Dedifferentiated amniotic fluid mesenchymal stem cell (primary cell): ENCODE data around the gene TMEM239.
A peak's percentile ranks its signal among the peaks of the same experiment; 100 is the strongest.
"Not testable (repeated sequence)": the region's sequence is repeated elsewhere in the genome, so short reads cannot be mapped to it uniquely, and the experiment has no call there.

Experiments
- DNase-seq: peaks from one replicate; pipeline ENCODE4 v3.0.0-alpha.2; 2016; ENCODE audit errors: extremely low spot score

Gene TMEM239

DNA sequence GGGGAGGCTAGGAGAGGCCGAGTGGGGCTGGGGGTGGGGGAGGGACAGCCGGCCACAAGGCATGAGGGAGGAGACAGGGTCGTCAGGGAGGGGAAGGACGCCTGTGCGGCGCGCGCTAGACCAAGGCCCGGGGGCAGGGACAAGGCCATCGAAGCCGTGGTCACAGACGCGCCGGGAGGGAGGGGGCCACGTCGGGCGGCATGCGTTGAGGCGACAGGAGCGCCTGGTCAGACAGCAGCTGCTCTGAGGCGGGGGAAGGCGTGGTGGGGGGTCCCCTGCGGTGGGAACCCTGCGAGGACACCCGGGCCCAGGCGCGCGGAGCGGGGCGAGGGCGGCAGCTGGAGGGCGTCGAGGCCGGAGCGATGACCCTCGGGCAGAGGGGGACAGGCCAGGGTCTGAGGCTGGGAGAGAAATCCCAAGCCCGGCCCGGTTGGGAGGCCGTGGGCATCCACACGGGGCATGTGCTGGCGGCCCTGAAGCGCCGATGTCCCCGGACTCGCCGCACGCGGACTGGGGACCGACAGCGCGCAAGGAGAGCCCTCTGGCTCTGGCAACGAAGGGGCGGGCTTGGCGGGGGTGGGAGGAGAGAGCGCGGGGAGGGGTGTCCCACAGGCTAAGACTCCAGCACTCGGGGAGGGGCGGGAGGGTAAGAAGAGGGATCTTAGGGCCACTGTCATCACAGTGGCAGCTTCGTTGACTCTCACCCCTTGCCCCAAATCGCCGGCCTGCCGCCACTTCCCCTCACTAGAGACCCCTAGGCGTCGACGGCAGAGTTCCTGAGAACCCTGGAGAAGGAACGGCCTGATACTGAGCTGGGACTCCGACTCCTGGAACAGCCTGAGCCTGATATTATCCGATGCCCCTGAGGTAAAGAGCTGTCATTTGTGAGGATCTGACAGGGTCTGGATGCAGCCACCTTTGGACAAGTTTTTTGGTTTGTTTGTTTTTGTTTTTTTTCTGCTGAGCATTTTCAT is 5.0 kb downstream of the TMEM239 start:
- DNase-seq, result no peak

DNA sequence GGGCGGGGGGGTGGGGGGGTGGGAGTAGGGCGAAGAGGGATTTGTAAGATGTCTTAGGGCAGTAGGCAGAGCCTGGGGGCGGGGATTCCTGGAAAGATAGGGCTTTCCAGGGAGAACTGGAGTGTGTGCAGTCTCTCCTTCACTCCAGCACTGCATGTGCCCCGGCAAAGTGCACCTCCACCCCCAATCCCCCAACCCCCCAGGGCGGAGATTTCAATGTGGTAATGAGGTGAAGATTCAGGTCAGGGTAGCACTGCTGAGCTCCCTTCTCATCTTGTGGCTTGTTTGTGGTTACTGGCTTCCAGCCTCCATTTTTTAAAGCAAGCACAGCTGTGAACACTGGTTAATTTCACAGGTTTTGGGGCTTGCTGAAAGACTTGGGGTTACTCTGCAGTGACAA is 5.9 kb downstream of the TMEM239 start:
- DNase-seq, result no peak

DNA sequence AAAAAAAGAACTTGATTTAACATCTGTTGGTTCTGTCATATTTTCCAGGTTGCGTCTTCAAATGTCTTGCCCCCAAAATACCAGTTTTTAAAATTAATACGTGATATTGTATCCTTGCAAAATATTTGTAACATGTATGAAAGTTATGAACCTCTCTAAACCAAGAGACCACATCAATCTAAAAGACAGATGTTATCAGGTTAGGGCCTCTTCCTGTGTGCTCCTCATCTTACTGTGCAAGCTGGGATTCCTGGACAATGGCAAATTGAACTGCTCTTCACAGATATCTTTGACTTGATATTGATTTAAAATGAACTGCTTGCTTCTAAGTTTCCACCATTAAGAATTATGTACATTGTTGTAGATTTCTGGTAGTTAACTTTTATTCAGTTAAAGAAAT is 9.6 kb downstream of the TMEM239 start:
- no peak for DNase-seq

DNA sequence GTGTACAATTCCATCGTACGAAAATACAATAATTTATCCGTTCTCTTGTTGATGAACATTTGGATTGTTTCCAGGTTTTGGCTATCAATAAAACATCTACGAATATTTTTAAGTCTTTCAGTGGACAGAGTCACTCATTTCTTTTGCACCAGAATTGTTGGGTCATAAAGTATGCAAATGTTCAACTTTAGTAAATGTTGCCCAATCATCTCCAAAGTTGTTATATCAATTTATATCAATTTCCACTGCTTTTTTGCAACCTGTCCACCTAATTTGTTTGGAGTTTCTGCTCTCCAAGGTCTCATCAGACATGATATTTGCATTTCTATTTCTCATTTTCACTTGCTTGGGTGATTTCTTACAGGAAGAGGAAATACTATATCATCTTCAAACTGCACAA is 10.5 kb downstream of the TMEM239 start:
- no peak for DNase-seq

DNA sequence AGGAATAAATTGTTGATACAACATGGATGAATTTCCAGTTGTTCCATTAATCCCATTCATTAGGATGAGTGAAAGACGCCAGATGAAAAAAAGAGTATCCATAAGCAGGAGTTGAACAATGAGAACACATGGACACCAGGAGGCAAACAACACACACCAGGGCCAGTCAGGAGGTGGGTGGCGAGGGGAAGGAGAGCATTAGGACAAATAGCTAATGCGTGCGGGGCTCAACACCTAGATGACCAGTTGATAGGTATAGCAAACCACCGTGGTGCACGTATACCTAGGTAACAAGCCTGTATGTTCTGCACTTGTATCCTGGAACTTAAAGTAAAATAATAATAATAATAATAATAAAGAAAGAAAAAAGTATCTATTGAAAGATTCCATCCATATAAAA is 13.2 kb downstream of the TMEM239 start:
- no peak for DNase-seq

DNA sequence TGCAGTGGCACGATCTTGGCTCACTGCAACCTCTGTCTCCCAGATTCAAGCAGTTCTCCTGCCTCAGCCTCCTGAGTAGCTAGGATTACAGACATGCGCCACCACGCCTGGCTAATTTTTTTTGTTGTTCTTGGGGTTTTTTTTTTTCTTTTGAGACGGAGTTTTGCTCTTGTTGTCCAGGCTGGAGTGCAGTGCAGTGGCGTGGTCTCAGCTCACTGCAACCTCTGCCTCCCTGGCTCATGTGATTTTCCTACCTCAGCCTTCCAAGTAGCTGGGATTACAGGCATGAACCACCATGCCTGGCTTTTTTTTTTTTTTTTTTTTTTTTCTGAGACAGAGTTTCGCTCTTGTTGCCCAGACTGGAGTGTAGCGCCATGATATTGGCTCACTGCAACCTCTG is 15.0 kb downstream of the TMEM239 start:
- not testable (repeated sequence) for DNase-seq

DNA sequence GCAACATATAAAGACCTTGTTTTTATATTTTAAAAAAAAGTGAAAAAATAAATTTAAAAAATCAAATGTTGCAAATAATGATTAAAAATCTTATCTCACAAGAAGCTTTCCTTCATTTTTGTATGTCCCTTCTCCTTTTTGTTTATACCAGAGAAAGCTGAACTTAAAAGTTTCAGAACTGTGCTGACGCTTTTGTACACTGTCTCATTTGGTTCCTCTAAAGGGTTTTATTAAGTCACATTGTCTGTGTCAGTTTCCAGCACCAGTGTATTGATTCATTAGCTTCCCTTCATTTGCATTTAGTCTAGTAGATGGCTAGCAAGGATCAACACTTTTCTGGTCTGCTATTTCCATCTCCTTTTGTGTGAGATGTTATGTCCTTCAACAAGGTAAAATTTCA is 17.6 kb downstream of the TMEM239 start:
- no peak for DNase-seq

DNA sequence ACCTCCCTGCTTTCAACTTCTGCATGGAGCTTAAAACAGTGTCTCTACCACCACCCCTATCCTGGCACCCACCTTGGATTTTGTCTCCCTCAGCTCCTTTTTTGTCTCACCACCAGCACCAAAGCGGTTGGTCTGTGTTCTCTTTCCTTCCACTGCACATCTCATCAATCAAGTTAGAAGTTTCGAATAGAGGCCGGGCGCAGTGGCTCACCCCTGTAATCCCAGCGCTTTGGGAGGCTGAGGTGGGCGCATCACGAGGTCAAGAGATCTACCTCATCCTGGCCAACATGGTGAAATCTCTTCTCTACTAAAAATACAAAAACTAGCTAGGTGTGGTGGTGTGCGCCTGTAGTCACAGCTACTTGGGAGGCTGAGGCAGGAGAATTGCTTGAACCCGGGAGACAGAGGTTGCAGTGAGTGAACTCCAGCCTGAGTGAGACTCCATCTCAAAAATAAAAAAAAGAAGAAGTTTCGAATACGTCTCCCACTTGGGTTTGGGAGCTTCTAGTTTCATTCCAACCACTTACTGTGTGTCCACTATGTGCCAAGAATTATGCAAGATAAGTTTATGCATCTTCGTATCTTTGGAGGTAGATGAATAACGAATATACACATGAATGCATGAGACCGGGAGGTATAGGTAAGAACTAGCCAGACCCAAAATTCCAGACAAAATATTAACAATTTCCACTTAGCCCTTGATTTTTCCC is 18.4 kb downstream of the TMEM239 start:
- DNase-seq, result no peak

DNA sequence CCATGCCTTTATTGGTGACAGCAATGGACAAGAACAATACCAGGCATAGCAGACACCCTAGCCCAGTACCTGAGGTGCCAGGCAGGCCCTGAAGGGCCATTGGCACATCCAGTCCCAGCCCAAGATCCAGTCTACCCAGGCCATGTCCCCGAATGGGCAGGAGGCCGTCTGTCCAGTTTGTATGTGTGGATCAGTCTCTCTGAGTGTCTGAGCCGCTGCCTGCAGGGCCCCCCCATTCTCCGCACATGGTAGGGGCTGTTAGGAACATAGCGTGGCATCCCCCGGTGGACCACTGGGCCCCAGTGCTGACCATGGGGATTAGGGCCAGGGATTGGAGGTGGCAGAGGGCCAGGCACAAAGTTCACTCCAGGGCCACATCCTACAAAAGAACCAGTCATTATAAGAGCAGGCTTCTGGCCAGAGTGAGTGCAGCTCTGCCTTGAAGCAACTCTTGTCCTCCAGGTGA is 19.2 kb downstream of the TMEM239 start:
- no peak for DNase-seq

DNA sequence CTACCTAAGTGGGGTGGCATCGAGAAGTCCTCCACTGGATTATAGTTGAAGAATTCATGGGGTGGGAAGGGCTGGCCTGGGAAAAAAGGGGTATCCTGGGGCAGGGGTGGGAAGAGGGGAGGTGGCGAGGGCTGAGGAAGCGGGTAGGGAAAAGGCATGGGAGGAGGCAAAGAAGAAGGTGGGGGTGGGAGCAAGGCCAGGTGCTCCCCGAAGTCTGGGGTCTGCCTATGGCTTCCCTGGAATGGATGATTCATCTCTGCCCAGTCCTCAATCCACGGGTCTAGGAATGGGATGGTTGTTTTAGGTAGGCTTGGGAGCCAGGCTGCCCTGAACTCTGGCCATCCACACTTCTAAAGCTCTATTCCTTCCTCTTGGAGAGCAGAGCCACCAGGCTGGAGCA is 19.9 kb downstream of the TMEM239 start:
- DNase-seq, result no peak

DNA sequence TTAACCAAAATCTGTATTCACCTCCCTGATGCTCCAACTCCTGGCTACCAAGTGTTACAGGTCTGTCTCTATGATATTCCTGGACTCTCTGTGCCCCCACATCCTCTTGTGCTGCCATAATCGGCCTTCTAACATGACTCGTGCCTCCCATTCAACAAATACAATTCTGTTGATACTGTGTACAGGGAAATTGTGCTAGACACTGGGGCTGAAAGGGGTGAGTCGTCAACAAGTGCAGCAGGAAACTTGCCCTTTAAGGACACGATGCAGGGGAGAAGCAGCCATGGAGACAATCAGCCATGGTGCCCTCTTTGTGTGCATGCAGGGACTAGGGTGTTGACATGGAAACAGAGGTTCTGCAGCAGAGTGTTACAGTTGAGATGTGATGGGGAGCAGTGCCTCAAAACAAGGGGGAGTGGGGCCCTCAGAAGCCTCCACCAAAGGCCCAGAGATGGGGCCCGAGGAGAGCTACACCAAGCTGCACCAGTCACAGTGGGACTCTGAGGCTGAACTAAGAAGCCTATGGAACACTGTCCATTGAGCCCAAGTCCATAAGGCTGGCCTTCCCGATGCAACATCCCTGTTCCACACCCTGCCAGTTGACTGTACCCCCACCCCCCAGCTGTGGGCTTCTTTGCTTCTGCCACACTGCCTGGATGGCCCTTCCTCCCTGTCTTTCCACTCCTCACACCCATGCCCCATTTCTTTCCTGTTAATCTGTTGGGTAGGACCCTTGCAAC is 21.2 kb downstream of the TMEM239 start:
- DNase-seq, result no peak

DNA sequence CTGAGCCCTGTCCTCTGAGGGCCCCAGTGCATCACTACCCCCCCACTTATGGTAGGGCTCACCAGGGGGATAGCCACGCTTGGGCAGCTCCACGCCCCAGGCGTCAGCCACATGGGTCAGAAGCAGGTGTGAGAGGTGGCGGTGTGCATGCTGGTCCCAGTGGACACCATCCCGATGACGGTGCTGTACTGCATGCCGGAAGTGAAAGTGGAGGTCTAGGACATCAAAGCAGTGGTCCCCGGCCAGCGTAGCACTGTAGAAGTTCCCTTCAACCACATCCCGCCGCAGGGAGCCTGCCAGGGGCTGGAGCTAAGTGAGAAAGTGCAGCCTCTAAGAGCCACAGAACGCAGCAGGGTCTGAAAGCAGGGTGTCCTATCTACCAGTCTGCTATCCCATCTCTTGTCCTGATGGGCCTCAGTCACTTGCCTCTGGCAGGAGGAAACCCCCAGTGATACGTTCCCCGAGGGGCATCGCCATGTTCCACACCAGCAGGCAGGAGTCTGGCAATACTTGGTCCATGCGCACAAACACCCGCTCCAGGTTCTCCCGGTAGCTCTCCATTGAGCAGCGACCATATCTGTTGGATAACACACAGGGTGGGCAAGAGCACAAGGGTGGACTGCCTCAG is 22.1 kb downstream of the TMEM239 start:
- no peak for DNase-seq

DNA sequence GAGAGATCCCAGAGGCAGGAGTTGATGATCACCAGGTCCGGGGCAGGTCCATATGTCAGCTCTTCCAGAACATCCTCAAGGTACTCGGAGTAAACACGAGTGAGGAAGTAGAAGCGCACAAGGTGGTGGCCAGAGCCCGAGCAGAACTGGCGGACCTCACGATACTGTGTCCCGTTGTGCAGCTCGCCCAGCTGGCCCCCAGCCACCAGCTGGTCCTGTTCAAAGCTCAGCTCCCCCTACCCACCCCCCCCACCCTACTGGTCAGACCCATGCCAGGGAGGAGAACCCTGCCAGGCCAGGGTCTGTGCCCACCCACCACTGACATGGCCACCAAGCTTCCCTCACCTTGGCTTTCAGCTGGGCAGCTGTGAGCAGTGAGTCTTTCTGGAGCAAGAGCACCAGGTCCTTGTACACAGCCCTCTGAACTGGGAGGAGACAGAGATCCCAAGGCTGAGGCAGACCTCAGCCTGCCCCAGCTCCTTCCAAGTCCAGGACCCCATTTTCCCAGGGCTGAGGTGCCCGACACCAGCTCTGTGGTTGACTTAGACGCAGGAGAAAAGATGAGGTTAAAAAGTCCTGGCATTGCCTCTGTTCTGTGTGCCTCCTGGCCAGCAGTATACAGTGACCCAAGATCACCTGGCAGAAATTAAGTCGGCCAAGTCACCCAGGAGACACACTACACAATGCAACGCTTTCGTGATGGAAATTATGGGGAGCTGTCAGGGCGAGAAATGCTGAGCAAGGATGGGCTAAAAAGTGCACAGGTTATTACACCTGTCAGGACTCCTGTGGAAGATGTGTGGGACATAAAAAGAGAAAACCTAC is 22.9 kb downstream of the TMEM239 start:
- DNase-seq, result no peak

DNA sequence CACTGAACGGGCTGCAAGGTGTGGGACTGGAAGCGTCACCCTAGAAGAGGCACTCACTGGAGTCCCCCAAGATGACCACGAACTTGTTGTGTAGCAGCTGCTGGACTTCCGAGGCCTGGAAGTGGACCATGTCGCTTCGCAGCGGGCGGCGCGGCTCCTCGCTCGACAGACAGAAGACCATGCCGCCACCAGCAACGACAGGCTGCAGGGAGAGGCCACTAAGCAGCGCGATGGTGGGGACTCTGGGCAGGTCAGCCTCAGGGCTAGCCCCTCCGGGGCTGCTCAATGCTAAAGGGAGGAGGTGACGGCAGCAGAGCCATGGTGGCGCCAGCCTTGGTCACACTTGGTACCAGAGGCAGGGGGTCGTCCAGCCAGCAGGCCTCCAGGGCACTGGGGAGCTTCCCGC is 23.6 kb downstream of the TMEM239 start:
- no peak for DNase-seq

DNA sequence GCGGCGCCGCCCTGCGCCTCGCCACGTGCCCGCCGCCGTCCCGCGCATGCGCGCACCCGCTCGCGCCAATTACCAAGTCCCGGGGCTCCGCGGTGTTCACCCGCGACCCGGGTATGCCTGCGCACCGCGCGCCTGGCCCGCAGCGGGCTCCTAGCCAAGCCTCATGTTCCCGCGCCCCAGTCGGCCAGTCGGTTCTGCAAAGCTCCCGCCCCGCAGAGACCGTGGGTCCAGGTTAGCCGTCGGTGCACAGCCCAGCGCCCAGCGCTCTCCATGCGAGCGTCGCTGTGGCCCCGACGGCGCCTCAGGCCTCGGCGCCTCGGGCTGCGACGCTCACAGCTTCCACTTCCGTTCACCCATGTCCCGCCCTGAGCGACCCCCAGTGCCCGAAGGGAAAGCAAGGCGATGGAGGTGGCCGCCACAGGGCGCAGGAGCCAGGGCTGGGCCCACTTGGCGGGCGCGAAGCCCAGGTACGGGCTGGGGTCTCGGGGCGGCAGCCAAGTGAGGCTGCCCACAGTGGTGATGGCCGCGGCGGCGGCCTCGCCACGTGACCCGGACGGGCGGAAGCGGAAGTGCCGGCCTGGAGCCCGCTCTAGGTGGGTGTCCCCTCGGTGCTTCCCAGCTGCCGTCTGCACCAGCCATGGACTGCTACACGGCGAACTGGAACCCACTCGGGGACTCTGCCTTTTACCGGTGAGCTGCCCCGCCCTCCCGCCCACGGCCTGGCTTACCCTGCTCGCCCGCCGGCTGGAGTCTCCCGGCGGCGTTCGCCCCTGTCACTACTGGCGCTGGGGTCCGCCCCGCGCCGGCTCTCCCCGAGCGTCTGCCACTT is 24.2 kb downstream of the TMEM239 start, which contains the start of the genes PCED1A and VPS16:
Gene PCED1A (minus strand): TSS at position 518 of the 829 bp plus-strand sequence. CDS start 743 bp downstream, outside the sequence.
Gene VPS16 (plus strand): TSS at position 608 of the 829 bp plus-strand sequence. CDS start 30 bp downstream, at position 638.
- peak; percentile 64 for DNase-seq

DNA sequence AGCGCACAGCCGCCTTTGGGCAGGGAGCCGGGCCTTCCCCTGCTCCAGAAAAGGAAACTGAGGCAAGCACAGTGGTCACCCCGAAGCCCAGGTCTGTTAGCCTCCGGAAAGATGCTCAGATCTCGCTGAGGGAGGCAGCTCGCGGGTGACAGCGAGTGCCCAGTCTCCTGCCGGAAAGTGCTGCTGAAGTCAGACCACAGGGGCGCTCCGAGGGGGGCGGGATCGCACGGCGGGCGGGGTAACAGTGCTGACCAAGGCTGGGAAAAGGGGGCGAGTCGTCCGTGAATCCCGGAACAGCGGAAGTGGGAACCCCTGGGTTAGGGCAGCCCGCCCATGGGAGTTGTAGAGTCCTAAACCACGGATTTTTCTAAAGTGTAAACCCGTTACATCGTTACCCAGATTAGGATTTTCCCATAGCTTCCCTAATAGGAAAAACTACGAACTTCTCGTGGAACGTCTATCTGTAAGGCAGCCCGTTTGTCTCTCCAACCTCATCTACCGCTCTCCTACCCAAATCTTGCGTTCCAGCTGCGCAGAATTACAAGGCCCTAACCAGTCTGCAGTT is 24.9 kb downstream of the TMEM239 start:
- DNase-seq, result peak; percentile 17

DNA sequence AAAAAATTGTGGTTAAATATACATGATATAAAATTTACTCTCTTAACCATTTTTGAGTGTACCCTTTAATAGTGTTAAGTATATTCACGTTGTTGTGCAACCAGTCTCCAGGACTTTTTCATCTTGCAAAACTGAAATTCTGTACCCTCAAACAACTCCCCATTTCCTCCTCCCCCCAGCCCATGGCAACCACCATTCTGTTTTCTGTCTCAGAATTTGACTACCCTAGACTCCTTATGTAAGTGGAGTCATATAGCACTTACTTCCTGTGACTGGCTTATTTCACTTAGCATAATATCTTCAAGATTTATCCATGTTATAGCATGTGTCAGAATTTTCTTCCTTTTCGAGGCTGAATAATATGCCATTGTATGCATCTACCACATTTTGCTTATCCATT is 29.4 kb downstream of the TMEM239 start:
- no peak for DNase-seq

DNA sequence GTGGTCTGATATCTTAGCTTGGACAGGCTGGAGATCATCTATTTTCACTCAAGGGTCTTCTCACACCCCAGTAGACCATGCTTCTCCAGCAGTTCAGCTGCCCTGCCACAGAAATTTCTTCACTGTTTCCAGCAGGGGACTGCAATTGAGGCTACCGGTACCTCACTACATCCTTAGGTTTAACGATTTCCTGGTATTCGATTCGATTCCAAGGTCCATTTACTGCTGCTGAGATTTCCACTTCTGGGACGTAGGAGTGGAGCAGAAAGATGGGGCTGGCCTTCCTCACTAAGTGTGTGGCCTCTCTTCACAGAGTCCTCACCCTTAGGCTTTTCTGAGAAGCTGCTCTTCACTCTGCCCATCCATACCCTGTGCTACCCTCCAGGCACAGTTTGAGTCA is 30.5 kb downstream of the TMEM239 start:
- DNase-seq, result no peak

DNA sequence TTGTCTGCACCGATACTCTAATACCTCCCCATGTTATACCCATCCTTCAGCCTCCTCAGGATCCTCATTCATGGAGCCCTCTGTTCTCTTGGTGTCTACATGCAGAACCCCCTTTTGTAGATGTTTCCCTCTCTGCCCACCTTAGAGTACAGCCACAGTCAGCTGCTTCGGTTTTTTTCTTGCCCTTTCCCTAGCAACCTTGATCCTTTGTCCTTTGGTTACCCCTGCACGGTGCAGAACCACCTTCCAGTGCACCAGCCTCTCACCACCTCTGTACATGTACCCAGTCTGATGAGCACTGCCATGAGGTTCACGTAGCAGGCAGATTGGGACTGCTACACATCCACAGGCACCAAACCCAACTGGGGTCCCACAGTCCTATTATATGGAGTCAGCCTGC is 31.6 kb downstream of the TMEM239 start:
- DNase-seq, result no peak
